GM23338 (cell line): ENCODE results near the gene GPAM. TPM values are rescaled to one million over a fixed set of nuclear protein-coding genes. Genes with fewer than 3 reads are reported as not detected.

ENCODE experiments used
- ATAC-seq: fragments of 200-7000 bp; cut with Tn5 transposase; 3 replicates; pipeline ENCODE4 v1.9.1; 2020
- DNase-seq: peaks from one replicate; pipeline ENCODE4 v3.0.0-alpha.2; 2015; ENCODE audit warnings: low spot score
- H2AFZ ChIP-seq: fragments of 200-600 bp; sonication (generic); 2 replicates; pipeline ENCODE4 v1.8.0; 2016; ENCODE audit warnings: antibody characterized with exemption, mild to moderate bottlenecking, moderate library complexity
- H3F3A ChIP-seq: fragments of 200-600 bp; sonication (generic); replicated peaks from 2 replicates; pipeline ENCODE4 v1.8.0; 2017; ENCODE audit warnings: antibody characterized with exemption, mixed run types, low read depth
- H3K27ac ChIP-seq: fragments of 200-600 bp; sonication (generic); 2 replicates; pipeline ENCODE4 v1.6.1; 2016; ENCODE audit warnings: low read depth
- H3K27me3 ChIP-seq: fragments of 200-600 bp; sonication (generic); 2 replicates; pipeline ENCODE4 v1.8.0; 2016; ENCODE audit warnings: mild to moderate bottlenecking, mixed run types, moderate library complexity; ENCODE audit not compliant: insufficient read depth
- H3K36me3 ChIP-seq: fragments of 200-600 bp; sonication (generic); 2 replicates; pipeline ENCODE4 v1.8.0; 2016; ENCODE audit warnings: mild to moderate bottlenecking; ENCODE audit not compliant: insufficient read depth
- H3K4me1 ChIP-seq: fragments of 200-600 bp; sonication (generic); 2 replicates; pipeline ENCODE4 v1.8.0; 2016; ENCODE audit warnings: mild to moderate bottlenecking, moderate library complexity; ENCODE audit not compliant: insufficient read depth
- H3K4me2 ChIP-seq: fragments of 200-600 bp; sonication (generic); 2 replicates; pipeline ENCODE4 v1.7.1; 2017; ENCODE audit warnings: mixed run types
- H3K4me3 ChIP-seq: fragments of 200-600 bp; sonication (generic); 2 replicates; pipeline ENCODE4 v1.6.1; 2016; ENCODE audit warnings: mixed run types
- H3K79me2 ChIP-seq: fragments of 200-600 bp; sonication (generic); replicated peaks from 2 replicates; pipeline ENCODE4 v1.8.0; 2017; ENCODE audit warnings: mild to moderate bottlenecking; ENCODE audit not compliant: insufficient read depth
- H3K9me2 ChIP-seq: fragments of 200-600 bp; sonication (generic); 2 replicates; pipeline ENCODE4 v1.8.0; 2017; ENCODE audit not compliant: insufficient read depth
- H4K20me1 ChIP-seq: fragments of 200-600 bp; sonication (generic); replicated peaks from 2 replicates; pipeline ENCODE4 v1.8.0; 2017; ENCODE audit warnings: mild to moderate bottlenecking; ENCODE audit not compliant: insufficient read depth
- H3K27ac Mint-ChIP-seq: 2 replicates; pipeline ENCODE4 v1.8.0; 2020; ENCODE audit warnings: inconsistent platforms, mild to moderate bottlenecking, moderate library complexity, mixed read lengths
- H3K27me3 Mint-ChIP-seq: 3 replicates; pipeline ENCODE4 v1.8.0; 2022; ENCODE audit warnings: low read depth, mild to moderate bottlenecking, moderate library complexity, mixed read lengths, inconsistent platforms; ENCODE audit not compliant: insufficient read depth, poor library complexity
- H3K36me3 Mint-ChIP-seq: 3 replicates; pipeline ENCODE4 v1.8.0; 2021; ENCODE audit warnings: low read depth, mild to moderate bottlenecking, inconsistent platforms, moderate library complexity, mixed read lengths
- H3K4me1 Mint-ChIP-seq: 3 replicates; pipeline ENCODE4 v1.8.0; 2020; ENCODE audit warnings: mild to moderate bottlenecking, inconsistent platforms, mixed read lengths
- H3K4me3 Mint-ChIP-seq: 3 replicates; pipeline ENCODE4 v1.8.0; 2021; ENCODE audit warnings: moderate library complexity, mild to moderate bottlenecking, inconsistent platforms, mixed read lengths
- H3K9me3 Mint-ChIP-seq: 3 replicates; pipeline ENCODE4 v1.8.0; 2020; ENCODE audit warnings: moderate library complexity, mild to moderate bottlenecking, inconsistent platforms, mixed read lengths
- CTCF ChIP-seq, 2 experiments: fragments of 200-600 bp in 1 of 2; sonication (generic) in 1 of 2; conservative IDR thresholded peaks; 2 replicates each; pipeline versions ENCODE4 v1.5.1 to v1.6.1; 2016 to 2017; ENCODE audit warnings: antibody characterized with exemption in 2 of 2, low read depth in 2 of 2, mild to moderate bottlenecking in 2 of 2, moderate library complexity in 1 of 2
- EZH2 ChIP-seq: fragments of 200-600 bp; sonication (generic); IDR thresholded peaks from one replicate; pipeline ENCODE4 v1.8.0; 2017; ENCODE audit warnings: antibody characterized with exemption, mild to moderate bottlenecking, low read depth; ENCODE audit not compliant: unreplicated experiment
- EZH2phosphoT487 ChIP-seq: fragments of 200-600 bp; sonication (generic); IDR thresholded peaks from one replicate; pipeline ENCODE4 v1.8.1; 2018; ENCODE audit warnings: antibody characterized with exemption; ENCODE audit not compliant: unreplicated experiment
- JUNB ChIP-seq: IDR thresholded peaks from one replicate; pipeline ENCODE4 v1.6.1; 2016; ENCODE audit warnings: antibody characterized with exemption; ENCODE audit not compliant: unreplicated experiment
- NANOG ChIP-seq: IDR thresholded peaks from 2 replicates; pipeline ENCODE4 v1.6.1; 2016; ENCODE audit warnings: antibody characterized with exemption, borderline replicate concordance
- POLR2AphosphoS5 ChIP-seq: IDR thresholded peaks from 2 replicates; pipeline ENCODE4 v1.6.1; 2016; ENCODE audit warnings: antibody characterized with exemption, low read depth
- STAT1 ChIP-seq: IDR thresholded peaks from one replicate; pipeline ENCODE4 v1.6.1; 2016; ENCODE audit warnings: antibody characterized with exemption; ENCODE audit not compliant: unreplicated experiment
- ZNF114 ChIP-seq: fragments of 250-450 bp; sonication (Bioruptor Pico); IDR thresholded peaks from 2 replicates; pipeline ENCODE4 v1.5.0; 2020; ENCODE audit warnings: mild to moderate bottlenecking, moderate library complexity
- ZNF331 ChIP-seq: fragments of 250-450 bp; sonication (Bioruptor Pico); IDR thresholded peaks from 2 replicates; pipeline ENCODE4 v1.5.0; 2020; ENCODE audit warnings: low read depth, mild to moderate bottlenecking, moderate library complexity
- polyA plus RNA-seq: library from polyadenylated mRNA; unstranded; fragments of >200 nt; fragmentation: Nextera tagmentation; extraction: Ambion mirVana; gene quantifications from 2 replicates; pipeline ENCODE4 v1.2.1, GENCODE V29; 2016
- total RNA-seq: library from RNA; depleted of rRNA; stranded (reverse); fragments of >200 nt; shearing (Covaris generic); gene quantifications from 2 replicates; pipeline ENCODE4 v1.2.3, GENCODE V29; 2014
- TF ChIP-seq, protein P1 (sequence below): fragments of 250-450 bp; sonication (Bioruptor Pico); IDR thresholded peaks from 2 replicates; pipeline ENCODE4 v1.5.0; 2020; ENCODE audit warnings: mild to moderate bottlenecking, moderate library complexity

GPAM gene
- total and polyA plus RNA-seq, 2 experiments from 2014 or later: 5.5 to 16.6 TPM

- Mint-ChIP-seq H3K4me1 (peaks cover 11% of the 10 kb centered on the region; the same call in 2 of the 3 replicates), H3K27me3 (peaks cover 3% of the 10 kb centered on the region), H3K9me3 (no peaks in the 10 kb centered on the region), H3K27ac (no peak overlapping the region), H3K36me3 (no peaks in the 10 kb centered on the region), H3K4me3 (no peak overlapping the region)
- no peaks in the 10 kb centered on the region for H3K79me2 ChIP-seq
- no peaks in the 10 kb centered on the region for H4K20me1 ChIP-seq
- no peak for DNase-seq
- no peak overlapping the region for H3K27ac ChIP-seq
- no peak for ATAC-seq
- no peak overlapping the region for H2AFZ ChIP-seq
- H3K27me3 ChIP-seq: no peaks in the 10 kb centered on the region
- H3K36me3 ChIP-seq: no peaks in the 10 kb centered on the region
- H3K9me2 ChIP-seq: no peaks in the 10 kb centered on the region
- H3K4me2 ChIP-seq: no peak overlapping the region
- H3K4me3 ChIP-seq: no peak overlapping the region
- TF ChIP-seq ZNF114 (CRISPR knock-in tag) (no peak), EZH2 (no peak), EZH2phosphoT487 (no peak), CTCF (conservative IDR thresholded peaks at IDR 0.05; ENCODE audit: low read depth in 2 of 2) (no peak), POLR2AphosphoS5 (no peak), ZNF331 (CRISPR knock-in tag) (no peak)
- no peaks in the 10 kb centered on the region for H3K4me1 ChIP-seq
- no peaks in the 10 kb centered on the region for H3F3A ChIP-seq
Measured at GRCh38 chr10:112131996-112132395, 51.6 kb downstream of the GPAM start.

- Histone ChIP-seq H3K4me3 (no peak overlapping the region), H3K4me2 (no peak overlapping the region), H3K4me1 (no peaks in the 10 kb centered on the region), H3F3A (no peaks in the 10 kb centered on the region), H3K79me2 (no peaks in the 10 kb centered on the region), H3K36me3 (no peaks in the 10 kb centered on the region), H4K20me1 (no peaks in the 10 kb centered on the region), H2AFZ (no peak overlapping the region), H3K27ac (no peak overlapping the region), H3K9me2 (no peaks in the 10 kb centered on the region), H3K27me3 (no peaks in the 10 kb centered on the region)
- Mint-ChIP-seq H3K4me3 (no peak overlapping the region), H3K4me1 (peaks cover 11% of the 10 kb centered on the region; the same call in 2 of the 3 replicates), H3K9me3 (no peaks in the 10 kb centered on the region), H3K36me3 (no peaks in the 10 kb centered on the region), H3K27ac (no peak overlapping the region), H3K27me3 (peaks cover 3% of the 10 kb centered on the region)
- ATAC-seq (no peak), DNase-seq (no peak)
- TF ChIP-seq NANOG (no peak), ZNF114 (CRISPR knock-in tag) (no peak), POLR2AphosphoS5 (no peak), EZH2phosphoT487 (no peak), STAT1 (no peak), CTCF (conservative IDR thresholded peaks at IDR 0.05; ENCODE audit: low read depth in 2 of 2) (no peak), EZH2 (no peak), JUNB (no peak)
- TF ChIP-seq, protein P1, sequence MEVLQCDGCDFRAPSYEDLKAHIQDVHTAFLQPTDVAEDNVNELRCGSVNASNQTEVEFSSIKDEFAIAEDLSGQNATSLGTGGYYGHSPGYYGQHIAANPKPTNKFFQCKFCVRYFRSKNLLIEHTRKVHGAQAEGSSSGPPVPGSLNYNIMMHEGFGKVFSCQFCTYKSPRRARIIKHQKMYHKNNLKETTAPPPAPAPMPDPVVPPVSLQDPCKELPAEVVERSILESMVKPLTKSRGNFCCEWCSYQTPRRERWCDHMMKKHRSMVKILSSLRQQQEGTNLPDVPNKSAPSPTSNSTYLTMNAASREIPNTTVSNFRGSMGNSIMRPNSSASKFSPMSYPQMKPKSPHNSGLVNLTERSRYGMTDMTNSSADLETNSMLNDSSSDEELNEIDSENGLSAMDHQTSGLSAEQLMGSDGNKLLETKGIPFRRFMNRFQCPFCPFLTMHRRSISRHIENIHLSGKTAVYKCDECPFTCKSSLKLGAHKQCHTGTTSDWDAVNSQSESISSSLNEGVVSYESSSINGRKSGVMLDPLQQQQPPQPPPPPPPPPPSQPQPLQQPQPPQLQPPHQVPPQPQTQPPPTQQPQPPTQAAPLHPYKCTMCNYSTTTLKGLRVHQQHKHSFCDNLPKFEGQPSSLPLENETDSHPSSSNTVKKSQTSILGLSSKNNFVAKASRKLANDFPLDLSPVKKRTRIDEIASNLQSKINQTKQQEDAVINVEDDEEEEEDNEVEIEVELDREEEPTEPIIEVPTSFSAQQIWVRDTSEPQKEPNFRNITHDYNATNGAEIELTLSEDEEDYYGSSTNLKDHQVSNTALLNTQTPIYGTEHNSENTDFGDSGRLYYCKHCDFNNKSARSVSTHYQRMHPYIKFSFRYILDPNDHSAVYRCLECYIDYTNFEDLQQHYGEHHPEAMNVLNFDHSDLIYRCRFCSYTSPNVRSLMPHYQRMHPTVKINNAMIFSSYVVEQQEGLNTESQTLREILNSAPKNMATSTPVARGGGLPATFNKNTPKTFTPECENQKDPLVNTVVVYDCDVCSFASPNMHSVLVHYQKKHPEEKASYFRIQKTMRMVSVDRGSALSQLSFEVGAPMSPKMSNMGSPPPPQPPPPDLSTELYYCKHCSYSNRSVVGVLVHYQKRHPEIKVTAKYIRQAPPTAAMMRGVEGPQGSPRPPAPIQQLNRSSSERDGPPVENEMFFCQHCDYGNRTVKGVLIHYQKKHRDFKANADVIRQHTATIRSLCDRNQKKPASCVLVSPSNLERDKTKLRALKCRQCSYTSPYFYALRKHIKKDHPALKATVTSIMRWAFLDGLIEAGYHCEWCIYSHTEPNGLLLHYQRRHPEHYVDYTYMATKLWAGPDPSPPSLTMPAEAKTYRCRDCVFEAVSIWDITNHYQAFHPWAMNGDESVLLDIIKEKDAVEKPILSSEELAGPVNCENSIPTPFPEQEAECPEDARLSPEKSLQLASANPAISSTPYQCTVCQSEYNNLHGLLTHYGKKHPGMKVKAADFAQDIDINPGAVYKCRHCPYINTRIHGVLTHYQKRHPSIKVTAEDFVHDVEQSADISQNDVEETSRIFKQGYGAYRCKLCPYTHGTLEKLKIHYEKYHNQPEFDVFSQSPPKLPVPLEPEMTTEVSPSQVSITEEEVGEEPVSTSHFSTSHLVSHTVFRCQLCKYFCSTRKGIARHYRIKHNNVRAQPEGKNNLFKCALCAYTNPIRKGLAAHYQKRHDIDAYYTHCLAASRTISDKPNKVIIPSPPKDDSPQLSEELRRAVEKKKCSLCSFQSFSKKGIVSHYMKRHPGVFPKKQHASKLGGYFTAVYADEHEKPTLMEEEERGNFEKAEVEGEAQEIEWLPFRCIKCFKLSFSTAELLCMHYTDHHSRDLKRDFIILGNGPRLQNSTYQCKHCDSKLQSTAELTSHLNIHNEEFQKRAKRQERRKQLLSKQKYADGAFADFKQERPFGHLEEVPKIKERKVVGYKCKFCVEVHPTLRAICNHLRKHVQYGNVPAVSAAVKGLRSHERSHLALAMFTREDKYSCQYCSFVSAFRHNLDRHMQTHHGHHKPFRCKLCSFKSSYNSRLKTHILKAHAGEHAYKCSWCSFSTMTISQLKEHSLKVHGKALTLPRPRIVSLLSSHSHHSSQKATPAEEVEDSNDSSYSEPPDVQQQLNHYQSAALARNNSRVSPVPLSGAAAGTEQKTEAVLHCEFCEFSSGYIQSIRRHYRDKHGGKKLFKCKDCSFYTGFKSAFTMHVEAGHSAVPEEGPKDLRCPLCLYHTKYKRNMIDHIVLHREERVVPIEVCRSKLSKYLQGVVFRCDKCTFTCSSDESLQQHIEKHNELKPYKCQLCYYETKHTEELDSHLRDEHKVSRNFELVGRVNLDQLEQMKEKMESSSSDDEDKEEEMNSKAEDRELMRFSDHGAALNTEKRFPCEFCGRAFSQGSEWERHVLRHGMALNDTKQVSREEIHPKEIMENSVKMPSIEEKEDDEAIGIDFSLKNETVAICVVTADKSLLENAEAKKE (CRISPR knock-in tag): no peak
Measured at GRCh38 chr10:112131346-112131745, 52.2 kb downstream of the GPAM start.
